HepG2 (cell line): ENCODE data around the gene SCP2. TPM values are rescaled to one million over a fixed set of nuclear protein-coding genes. Genes with fewer than 3 reads are reported as not detected.

Experiments
- DZIP1 ChIP-seq: sonication (generic); formaldehyde crosslinking; IDR thresholded peaks from 2 replicates; pipeline ENCODE4 v1.5.0; 2020; ENCODE audit warnings: mild to moderate bottlenecking, missing genetic modification reagents
- GFI1 ChIP-seq: sonication (generic); formaldehyde crosslinking; IDR thresholded peaks from 2 replicates; pipeline ENCODE4 v1.5.0; 2020; ENCODE audit warnings: missing genetic modification reagents, mild to moderate bottlenecking, borderline replicate concordance
- IRF1 ChIP-seq: sonication (generic); formaldehyde crosslinking; IDR thresholded peaks from 2 replicates; pipeline ENCODE4 v1.4.0; 2020; ENCODE audit warnings: low read depth, mild to moderate bottlenecking, missing genetic modification reagents
- MATR3 ChIP-seq: sonication (generic); formaldehyde crosslinking; IDR thresholded peaks from 2 replicates; pipeline ENCODE4 v1.4.0; 2020; ENCODE audit warnings: missing genetic modification reagents
- PATZ1 ChIP-seq: sonication (generic); formaldehyde crosslinking; IDR thresholded peaks from 2 replicates; pipeline ENCODE4 v1.4.0; 2020; ENCODE audit warnings: missing genetic modification reagents
- PHF8 ChIP-seq: sonication (generic); formaldehyde crosslinking; IDR thresholded peaks from 2 replicates; pipeline ENCODE4 v1.5.0; 2020; ENCODE audit warnings: missing genetic modification reagents
- SNRNP70 ChIP-seq: fragments of 200-400 bp; formaldehyde crosslinking; IDR thresholded peaks from 2 replicates; pipeline ENCODE4 v1.6.1; 2017; ENCODE audit warnings: mild to moderate bottlenecking, low read depth, low read length, moderate library complexity
- TBX2 ChIP-seq: sonication (generic); formaldehyde crosslinking; IDR thresholded peaks from 2 replicates; pipeline ENCODE4 v1.5.0; 2020; ENCODE audit warnings: missing genetic modification reagents, mild to moderate bottlenecking, borderline replicate concordance
- WIZ ChIP-seq: sonication (generic); formaldehyde crosslinking; IDR thresholded peaks from 2 replicates; pipeline ENCODE4 v1.5.1; 2020; ENCODE audit warnings: mild to moderate bottlenecking, missing genetic modification reagents
- XRCC5 ChIP-seq: fragments of 200-400 bp; formaldehyde crosslinking; optimal IDR thresholded peaks from 2 replicates; pipeline ENCODE3; 2017; ENCODE audit warnings: mild to moderate bottlenecking, low read length
- polyA plus RNA-seq, 8 experiments: library from polyadenylated mRNA; depleted of rRNA in 3 of 8; stranded (reverse) in 7 of 8; unstranded in 1 of 8; fragments of >200 nt; fragmentation: Illumina TruSeq in 4 of 8; extraction: Trizol in 4 of 8; gene quantifications; 2 replicates each; pipeline versions ENCODE4 v1.2.1 to v1.2.3, GENCODE V29; 2011 to 2016; ENCODE audit warnings: low read depth in 4 of 8, missing spikeins in 1 of 8, mixed read lengths in 1 of 8; ENCODE audit not compliant: insufficient read depth in 1 of 8
- total RNA-seq, 5 experiments: library from RNA; depleted of rRNA; stranded (reverse); fragments of >200 nt; fragmentation: Illumina TruSeq; extraction: Trizol; gene quantifications; 2 replicates each; pipeline ENCODE4 v1.2.3, GENCODE V29; 2016; ENCODE audit warnings: low read depth in 1 of 5
- TF ChIP-seq, protein P1 (sequence below): sonication (generic); formaldehyde crosslinking; IDR thresholded peaks from 2 replicates; pipeline ENCODE4 v1.4.0; 2020; ENCODE audit warnings: missing genetic modification reagents
- TF ChIP-seq, protein P2 (sequence below): sonication (generic); formaldehyde crosslinking; IDR thresholded peaks from 2 replicates; pipeline ENCODE4 v1.4.0; 2020; ENCODE audit warnings: missing genetic modification reagents
- TF ChIP-seq, protein P3 (sequence below): sonication (generic); formaldehyde crosslinking; IDR thresholded peaks from 2 replicates; pipeline ENCODE4 v1.4.0; 2020; ENCODE audit warnings: missing genetic modification reagents, mild to moderate bottlenecking, borderline replicate concordance

SCP2 gene
- total and polyA plus RNA-seq, 2 of the 13 experiments (the other 11 are each of a cell fraction or from before 2014, with no cell fraction given): 59.0 to 133 TPM

- TF ChIP-seq, protein P1, sequence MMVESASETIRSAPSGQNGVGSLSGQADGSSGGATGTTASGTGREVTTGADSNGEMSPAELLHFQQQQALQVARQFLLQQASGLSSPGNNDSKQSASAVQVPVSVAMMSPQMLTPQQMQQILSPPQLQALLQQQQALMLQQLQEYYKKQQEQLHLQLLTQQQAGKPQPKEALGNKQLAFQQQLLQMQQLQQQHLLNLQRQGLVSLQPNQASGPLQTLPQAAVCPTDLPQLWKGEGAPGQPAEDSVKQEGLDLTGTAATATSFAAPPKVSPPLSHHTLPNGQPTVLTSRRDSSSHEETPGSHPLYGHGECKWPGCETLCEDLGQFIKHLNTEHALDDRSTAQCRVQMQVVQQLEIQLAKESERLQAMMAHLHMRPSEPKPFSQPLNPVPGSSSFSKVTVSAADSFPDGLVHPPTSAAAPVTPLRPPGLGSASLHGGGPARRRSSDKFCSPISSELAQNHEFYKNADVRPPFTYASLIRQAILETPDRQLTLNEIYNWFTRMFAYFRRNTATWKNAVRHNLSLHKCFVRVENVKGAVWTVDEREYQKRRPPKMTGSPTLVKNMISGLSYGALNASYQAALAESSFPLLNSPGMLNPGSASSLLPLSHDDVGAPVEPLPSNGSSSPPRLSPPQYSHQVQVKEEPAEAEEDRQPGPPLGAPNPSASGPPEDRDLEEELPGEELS: no peak
- TF ChIP-seq PHF8 (CRISPR knock-in tag): no peak
- peak; percentile 16 for TF ChIP-seq XRCC5
- TF ChIP-seq PATZ1 (CRISPR knock-in tag): no peak
- TF ChIP-seq, protein P2, sequence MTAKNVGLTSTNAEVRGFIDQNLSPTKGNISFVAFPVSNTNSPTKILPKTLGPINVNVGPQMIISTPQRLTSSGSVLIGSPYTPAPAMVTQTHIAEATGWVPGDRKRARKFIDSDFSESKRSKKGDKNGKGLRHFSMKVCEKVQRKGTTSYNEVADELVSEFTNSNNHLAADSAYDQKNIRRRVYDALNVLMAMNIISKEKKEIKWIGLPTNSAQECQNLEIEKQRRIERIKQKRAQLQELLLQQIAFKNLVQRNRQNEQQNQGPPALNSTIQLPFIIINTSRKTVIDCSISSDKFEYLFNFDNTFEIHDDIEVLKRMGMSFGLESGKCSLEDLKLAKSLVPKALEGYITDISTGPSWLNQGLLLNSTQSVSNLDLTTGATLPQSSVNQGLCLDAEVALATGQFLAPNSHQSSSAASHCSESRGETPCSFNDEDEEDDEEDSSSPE: no peak
- TF ChIP-seq SNRNP70: no peak
- no peak for TF ChIP-seq MATR3 (CRISPR knock-in tag)
- no peak for TF ChIP-seq IRF1 (CRISPR knock-in tag)
- TF ChIP-seq WIZ: 0 out of 2 replicates have a peak, but pooled peaks have one; percentile 51
- peak; percentile 7; the same call in 1 of the 2 replicates for TF ChIP-seq TBX2
- TF ChIP-seq, protein P3, sequence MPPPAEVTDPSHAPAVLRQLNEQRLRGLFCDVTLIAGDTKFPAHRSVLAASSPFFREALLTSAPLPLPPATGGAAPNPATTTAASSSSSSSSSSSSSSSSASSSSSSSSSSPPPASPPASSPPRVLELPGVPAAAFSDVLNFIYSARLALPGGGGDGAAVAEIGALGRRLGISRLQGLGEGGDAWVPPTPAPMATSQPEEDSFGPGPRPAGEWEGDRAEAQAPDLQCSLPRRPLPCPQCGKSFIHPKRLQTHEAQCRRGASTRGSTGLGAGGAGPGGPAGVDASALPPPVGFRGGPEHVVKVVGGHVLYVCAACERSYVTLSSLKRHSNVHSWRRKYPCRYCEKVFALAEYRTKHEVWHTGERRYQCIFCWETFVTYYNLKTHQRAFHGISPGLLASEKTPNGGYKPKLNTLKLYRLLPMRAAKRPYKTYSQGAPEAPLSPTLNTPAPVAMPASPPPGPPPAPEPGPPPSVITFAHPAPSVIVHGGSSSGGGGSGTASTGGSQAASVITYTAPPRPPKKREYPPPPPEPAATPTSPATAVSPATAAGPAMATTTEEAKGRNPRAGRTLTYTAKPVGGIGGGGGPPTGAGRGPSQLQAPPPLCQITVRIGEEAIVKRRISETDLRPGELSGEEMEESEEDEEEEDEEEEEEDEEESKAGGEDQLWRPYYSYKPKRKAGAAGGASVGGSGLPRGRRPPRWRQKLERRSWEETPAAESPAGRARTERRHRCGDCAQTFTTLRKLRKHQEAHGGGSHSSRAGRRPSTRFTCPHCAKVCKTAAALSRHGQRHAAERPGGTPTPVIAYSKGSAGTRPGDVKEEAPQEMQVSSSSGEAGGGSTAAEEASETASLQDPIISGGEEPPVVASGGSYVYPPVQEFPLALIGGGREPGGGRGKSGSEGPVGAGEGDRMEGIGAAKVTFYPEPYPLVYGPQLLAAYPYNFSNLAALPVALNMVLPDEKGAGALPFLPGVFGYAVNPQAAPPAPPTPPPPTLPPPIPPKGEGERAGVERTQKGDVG (CRISPR knock-in tag): no peak
- no peak for TF ChIP-seq GFI1
- TF ChIP-seq DZIP1: no peak
Measured at GRCh38 chr1:53090227-53091147, 163.4 kb downstream of the SCP2 start (continued).
